Nephron progenitor cell (in vitro differentiated cells): ENCODE results near the gene FSD2.

Source experiments
- DNase-seq: peaks from one replicate; pipeline ENCODE4 v3.0.0; 2021
- H3K27ac Mint-ChIP-seq: 2 replicates; pipeline ENCODE4 v1.8.0; 2021; ENCODE audit warnings: mild to moderate bottlenecking, moderate library complexity, mixed read lengths
- H3K27me3 Mint-ChIP-seq: 2 replicates; pipeline ENCODE4 v1.8.0; 2021; ENCODE audit warnings: mild to moderate bottlenecking, low read depth, mixed read lengths; ENCODE audit not compliant: poor library complexity
- H3K36me3 Mint-ChIP-seq: 2 replicates; pipeline ENCODE4 v1.8.0; 2021; ENCODE audit warnings: low read depth, mixed read lengths
- H3K4me1 Mint-ChIP-seq: 2 replicates; pipeline ENCODE4 v1.8.0; 2021; ENCODE audit warnings: mixed read lengths
- H3K4me3 Mint-ChIP-seq: 2 replicates; pipeline ENCODE4 v1.8.0; 2021; ENCODE audit warnings: mild to moderate bottlenecking, moderate library complexity, mixed read lengths
- H3K9me3 Mint-ChIP-seq: 2 replicates; pipeline ENCODE4 v1.8.0; 2021; ENCODE audit warnings: mild to moderate bottlenecking, moderate library complexity, mixed read lengths
- CTCF ChIP-seq: fragments of 200-600 bp; sonication (generic); IDR thresholded peaks from 2 replicates; pipeline ENCODE4 v1.5.0; 2021; ENCODE audit warnings: antibody characterized with exemption

FSD2 gene

DNA sequence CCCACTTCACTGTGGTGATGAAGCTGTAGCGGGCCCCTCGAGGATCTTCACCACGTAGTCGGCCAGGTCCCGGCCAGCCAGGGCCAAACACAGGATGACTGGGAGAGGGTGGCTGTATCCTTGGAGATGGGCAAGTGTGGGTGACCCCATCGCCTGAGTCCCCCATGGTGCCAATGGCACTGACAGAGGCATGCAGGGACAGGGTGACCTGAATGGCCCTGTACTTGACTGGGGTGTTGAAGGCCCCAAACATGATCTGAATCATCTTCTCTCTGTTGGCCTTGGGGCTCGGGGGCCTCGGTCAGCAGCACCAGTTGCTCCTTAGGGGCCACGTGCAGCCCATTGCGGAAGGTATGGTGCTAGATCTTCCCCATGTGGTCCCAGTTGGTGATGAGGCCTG, 79.1 kb downstream of the FSD2 start:
- H3K9me3 Mint-ChIP-seq = no peaks in the 10 kb centered on the region
- no peak for TF ChIP-seq CTCF
- no peak overlapping the region for H3K4me3 Mint-ChIP-seq
- DNase-seq = no peak
- no peaks in the 10 kb centered on the region for H3K4me1 Mint-ChIP-seq
- peaks cover 5% of the 10 kb centered on the region for H3K36me3 Mint-ChIP-seq
- no peaks in the 10 kb centered on the region for H3K27me3 Mint-ChIP-seq
- no peak overlapping the region for H3K27ac Mint-ChIP-seq

DNA sequence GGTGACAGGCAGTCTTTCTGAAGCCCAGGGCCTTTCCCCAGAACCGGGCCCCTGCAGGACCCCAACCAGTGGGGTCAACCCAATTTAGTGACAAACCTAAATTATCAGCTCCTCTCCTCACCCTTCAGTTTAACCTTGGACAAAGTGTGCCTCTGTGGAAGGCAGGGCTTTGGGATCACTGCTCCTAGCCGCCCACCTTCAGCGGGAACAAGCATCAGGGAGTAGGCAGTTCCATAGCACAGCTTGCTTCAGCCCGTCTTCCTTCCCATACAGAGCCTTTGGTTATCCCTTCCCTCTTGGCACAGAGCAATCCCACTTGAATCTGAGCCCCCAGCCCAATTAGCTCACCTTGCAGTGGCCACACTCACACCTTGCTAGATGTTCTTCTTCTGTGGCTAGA, 90.9 kb downstream of the FSD2 start:
- TF ChIP-seq CTCF = no peak
- peaks cover 6% of the 10 kb centered on the region for H3K4me1 Mint-ChIP-seq
- no peaks in the 10 kb centered on the region for H3K36me3 Mint-ChIP-seq
- H3K27ac Mint-ChIP-seq = no peak overlapping the region
- DNase-seq = no peak
- no peak overlapping the region for H3K4me3 Mint-ChIP-seq
- peaks cover 11% of the 10 kb centered on the region for H3K9me3 Mint-ChIP-seq
- H3K27me3 Mint-ChIP-seq = peaks cover 24% of the 10 kb centered on the region

GRCh38 chr15:82714016-82714415, 91.9 kb downstream of the FSD2 start:
- H3K27ac Mint-ChIP-seq = no peak overlapping the region
- no peaks in the 10 kb centered on the region for H3K36me3 Mint-ChIP-seq
- no peak overlapping the region for H3K4me3 Mint-ChIP-seq
- peaks cover 6% of the 10 kb centered on the region for H3K4me1 Mint-ChIP-seq
- H3K27me3 Mint-ChIP-seq = peaks cover 23% of the 10 kb centered on the region
- no peak for TF ChIP-seq CTCF
- H3K9me3 Mint-ChIP-seq = peaks cover 11% of the 10 kb centered on the region
- no peak for DNase-seq

DNA sequence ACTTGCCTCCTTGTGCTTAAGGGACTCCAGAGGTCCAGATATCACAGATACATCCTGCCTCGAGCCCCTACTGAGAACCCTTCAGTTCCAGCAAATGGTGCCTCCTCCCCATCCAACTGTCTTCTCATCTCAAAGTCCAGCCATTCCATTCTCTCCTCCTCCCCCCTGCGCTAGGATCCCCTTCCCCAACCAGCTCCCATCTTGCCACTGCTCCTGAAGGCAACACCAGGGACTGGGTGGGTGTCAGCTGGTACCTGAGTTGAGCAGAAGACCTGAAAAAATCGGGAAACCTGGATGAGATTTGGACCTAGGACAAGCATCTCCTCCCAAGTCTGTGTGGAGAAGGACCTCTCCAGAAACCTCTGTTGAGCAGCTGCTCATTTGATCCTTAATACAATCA, 93.8 kb downstream of the FSD2 start:
- Mint-ChIP-seq H3K4me1 (peaks cover 6% of the 10 kb centered on the region), H3K36me3 (no peaks in the 10 kb centered on the region), H3K9me3 (peaks cover 4% of the 10 kb centered on the region), H3K27ac (no peak overlapping the region), H3K27me3 (peaks cover 20% of the 10 kb centered on the region), H3K4me3 (no peak overlapping the region)
- no peak for TF ChIP-seq CTCF
- no peak for DNase-seq

GRCh38 chr15:82710926-82711490, 94.9 kb downstream of the FSD2 start:
- no peak for TF ChIP-seq CTCF
- Mint-ChIP-seq H3K9me3 (no peaks in the 10 kb centered on the region), H3K27ac (no peak overlapping the region), H3K4me3 (peak overlapping the region; percentile 72), H3K36me3 (no peaks in the 10 kb centered on the region), H3K4me1 (peaks cover 6% of the 10 kb centered on the region), H3K27me3 (peaks cover 20% of the 10 kb centered on the region)
- DNase-seq = no peak

GRCh38 chr15:82710208-82710555, 95.7 kb downstream of the FSD2 start:
- Mint-ChIP-seq H3K27ac (no peak overlapping the region), H3K27me3 (peaks cover 20% of the 10 kb centered on the region), H3K36me3 (no peaks in the 10 kb centered on the region), H3K4me3 (peak overlapping the region; percentile 73), H3K9me3 (no peaks in the 10 kb centered on the region), H3K4me1 (peaks cover 6% of the 10 kb centered on the region)
- DNase-seq = no peak
- TF ChIP-seq CTCF = no peak
